Islet precursor cell (in vitro differentiated cells): Measurements from ENCODE around the gene MAB21L3.

ENCODE experiments used
- DNase-seq: peaks from one replicate; pipeline ENCODE4 v3.0.0-alpha.2; 2018

Gene MAB21L3

DNA sequence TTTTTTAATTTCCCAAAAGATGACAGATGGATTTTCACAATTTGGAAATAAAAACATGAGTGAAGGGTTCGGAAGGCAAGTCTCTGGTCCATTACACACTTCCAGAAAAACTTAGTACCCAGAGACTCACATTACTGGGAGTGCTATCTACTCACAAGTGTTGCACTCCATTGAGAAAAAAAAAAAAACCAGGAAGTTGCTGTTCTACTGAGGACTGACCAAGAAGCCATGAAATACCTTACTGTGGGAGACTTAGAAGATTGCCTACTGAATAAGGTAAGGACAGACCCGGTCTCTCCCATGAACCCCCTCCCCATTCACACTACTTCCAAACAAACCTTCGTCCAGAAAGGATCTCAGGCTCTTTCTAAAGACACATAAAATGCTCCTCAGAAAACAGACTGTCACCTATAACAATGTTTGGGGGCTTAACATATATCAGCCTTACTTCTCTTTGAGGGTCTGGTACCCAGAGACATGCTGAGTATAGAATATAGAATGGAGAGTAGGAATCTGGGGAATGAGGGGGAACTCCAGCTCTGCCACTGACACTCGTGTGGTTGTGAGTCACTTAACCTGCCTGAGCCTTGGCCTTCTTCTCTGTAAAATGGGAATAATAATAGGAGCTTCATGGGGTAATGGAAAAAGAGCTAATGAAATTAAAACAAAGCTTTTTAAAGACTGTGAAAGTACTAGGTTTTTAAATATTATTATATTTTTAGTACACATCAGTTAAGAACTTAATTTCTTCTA lies 1.4 kb downstream of the MAB21L3 start:
- DNase-seq: no peak

- peak; percentile 26 for DNase-seq
Observed at GRCh38 chr1:116113615-116114014, 2.4 kb downstream of the MAB21L3 start.

DNA sequence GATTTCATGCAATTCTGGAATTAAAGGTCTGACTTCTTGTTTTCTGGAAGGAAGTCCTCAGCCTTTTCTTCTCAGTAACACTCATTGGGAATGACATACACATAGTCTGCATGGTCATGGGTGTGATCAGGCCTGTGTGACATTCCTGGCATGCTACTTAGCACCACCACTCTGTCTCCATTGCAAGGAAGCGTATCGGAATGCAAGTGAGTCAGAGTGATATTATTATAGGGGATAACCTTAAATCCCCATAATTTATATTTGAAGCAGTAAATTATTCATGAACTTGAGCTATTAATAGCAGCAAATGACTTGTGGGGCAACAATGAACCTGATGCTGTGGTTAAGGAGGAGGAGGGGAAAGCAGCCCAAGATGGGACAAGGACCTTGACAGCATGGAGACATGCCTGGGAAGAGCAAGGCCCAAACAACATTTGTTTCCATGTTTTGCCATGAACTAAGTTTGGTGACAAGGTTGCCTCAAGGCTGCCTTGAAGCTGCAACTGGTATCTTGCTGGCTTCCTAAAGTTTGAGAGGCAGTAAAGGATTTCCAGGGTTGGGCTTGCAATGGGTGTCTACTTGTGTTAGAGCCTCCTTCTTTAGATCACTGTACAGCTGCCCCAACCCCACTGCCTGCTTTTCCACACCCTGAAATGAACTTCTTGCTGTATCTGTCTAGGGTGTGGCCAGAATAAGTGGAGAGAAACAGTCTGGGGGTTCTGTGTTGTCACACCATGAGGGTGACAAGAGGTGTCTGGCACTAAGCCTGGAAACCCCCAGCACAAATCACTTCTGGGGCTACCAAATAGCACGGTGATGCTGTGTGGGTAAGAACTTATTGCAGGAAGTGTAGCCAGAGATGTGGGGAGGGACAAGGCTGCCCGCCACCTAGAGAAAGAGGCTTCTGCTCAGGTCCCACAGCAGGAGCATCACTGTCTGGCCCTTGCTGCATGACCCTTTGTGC lies 4.6 kb downstream of the MAB21L3 start:
- peak; percentile 54 for DNase-seq

DNA sequence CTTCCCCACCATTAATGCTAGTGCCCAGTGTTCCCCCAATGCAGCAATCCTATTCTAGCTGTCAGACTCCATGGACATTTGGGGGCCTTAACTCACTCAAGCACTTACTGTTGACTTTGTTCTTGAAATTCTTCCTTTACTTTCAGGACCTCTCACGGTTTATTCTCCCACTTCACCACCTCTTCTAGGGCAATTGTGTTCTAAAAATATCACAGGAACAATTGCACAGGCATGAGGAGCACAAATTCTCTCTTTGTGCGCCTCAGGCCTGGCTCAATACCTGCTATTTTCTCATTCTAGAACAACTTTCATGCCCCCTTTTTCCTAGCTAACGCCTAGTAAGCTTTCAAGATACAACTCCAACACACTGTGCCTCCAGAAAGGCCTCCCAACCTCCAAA lies 7.3 kb downstream of the MAB21L3 start:
- peak; percentile 27 for DNase-seq

GRCh38 chr1:116119876-116120275 lies 8.7 kb downstream of the MAB21L3 start:
- no peak for DNase-seq

DNA sequence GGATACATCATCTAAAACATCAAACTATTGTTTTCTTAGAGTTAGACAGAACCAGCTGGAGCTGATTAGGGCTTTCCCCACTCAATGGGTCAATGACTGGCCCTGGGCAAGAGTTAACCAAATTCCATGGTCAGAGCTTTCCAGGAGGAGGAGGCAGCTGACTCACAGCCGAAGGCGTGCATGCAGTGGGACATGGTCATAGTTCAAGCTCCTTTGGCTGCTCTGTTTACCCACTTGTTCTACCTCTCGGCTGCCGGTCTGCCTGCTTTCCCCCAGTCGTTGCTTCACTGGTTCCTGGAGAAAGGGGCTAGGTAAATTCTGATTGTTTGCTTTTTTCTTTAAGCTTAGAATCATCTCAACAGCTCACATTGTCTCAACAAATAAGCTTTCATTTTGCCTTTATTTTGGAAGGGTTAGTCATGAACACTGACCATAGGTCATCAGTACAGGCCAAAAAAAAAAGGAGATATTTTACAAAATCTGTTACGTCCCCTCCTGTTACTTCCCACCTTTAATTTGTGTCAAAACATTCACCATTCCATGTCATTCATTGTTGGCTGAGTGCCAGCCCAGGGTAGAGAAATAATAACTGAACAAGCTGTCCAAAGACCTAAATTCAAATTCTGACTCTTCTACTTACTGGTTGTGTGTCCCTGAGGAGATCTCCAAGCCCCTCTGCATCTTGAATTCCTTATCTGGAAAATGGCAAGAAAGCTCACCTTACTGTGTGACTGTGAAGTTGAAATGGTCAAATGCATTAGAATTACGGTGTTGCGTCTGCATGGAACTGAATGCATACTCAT lies 12.0 kb downstream of the MAB21L3 start:
- peak; percentile 87 for DNase-seq

DNA sequence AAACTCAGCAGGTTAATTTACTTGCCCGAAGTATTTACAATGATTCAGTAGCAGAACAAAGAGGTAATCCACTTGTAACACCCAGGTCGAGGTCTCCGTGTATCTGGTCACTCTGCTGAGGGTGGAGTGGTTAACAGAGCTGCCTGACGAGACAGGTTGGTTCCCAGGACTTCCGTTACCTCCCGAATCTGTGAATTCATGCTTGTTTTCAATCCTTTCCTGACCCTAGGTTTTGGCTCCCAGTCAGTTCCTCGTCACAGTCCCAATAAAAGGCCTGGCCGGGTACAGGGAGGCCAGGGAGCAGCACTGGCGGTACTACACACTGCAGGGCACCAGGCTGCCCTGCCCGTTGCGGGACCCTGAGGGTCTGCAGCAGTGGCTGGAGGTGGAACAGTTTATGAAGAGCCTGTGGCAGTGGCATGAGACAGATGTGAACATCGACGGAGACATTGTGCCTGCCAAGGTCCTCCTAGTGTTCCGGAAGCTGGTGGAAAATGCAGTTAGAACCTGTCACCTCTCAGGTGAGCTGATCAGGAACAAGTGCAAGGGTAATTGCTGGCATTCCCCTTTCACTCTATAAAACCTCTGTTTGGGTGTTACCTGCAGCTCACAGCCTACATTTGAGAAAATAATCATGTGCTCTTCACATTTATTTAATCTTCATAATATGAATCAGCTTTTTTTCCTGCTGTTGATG lies 12.8 kb downstream of the MAB21L3 start:
- DNase-seq: peak; percentile 49

DNA sequence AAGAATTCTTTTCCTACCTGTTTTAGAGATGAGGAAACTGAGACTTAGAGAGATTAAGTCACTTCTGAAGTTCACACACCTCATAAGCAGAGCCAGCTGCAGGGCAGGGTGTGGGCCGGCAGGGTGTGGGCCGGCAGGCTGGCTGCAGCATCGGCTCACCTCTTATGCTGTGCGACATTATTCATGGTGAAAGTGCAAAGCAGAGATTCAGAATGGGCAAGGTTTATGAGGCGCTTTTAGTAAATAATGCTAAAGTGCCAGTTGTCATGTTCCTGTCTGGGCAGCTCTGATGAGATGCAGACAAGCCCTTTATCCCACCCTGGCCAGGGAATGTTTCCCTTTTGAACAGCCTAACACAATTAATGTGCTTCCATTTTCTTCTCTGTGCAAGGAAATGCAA lies 14.6 kb downstream of the MAB21L3 start:
- peak; percentile 66 for DNase-seq

GRCh38 chr1:116126281-116126680 lies 15.1 kb downstream of the MAB21L3 start:
- DNase-seq: peak; percentile 33

- peak; percentile 49 for DNase-seq
Observed at GRCh38 chr1:116127123-116127847, 16.1 kb downstream of the MAB21L3 start.

- peak; percentile 29 for DNase-seq
Observed at GRCh38 chr1:116127848-116128540, 16.8 kb downstream of the MAB21L3 start.

- peak; percentile 29 for DNase-seq
Observed at GRCh38 chr1:116128664-116129063, 17.5 kb downstream of the MAB21L3 start.

DNA sequence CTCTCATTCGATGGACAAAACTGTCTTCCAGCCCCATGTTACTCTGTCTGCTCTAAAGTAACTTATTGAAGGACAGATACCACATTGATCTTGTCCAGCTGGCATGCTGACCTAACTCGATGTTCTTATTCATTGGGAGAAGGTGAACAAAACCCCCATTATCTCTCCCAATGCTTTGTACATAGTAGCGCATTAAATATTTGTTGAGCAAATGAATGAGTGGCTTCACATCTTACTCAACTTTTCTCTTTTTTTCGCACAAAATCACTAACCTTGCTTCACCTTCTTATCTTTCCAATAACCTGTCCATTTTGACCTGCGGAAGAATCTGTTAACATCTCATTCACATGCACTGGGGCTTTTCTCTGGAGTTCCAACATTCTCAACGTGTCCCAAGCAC lies 18.3 kb downstream of the MAB21L3 start:
- no peak for DNase-seq

DNA sequence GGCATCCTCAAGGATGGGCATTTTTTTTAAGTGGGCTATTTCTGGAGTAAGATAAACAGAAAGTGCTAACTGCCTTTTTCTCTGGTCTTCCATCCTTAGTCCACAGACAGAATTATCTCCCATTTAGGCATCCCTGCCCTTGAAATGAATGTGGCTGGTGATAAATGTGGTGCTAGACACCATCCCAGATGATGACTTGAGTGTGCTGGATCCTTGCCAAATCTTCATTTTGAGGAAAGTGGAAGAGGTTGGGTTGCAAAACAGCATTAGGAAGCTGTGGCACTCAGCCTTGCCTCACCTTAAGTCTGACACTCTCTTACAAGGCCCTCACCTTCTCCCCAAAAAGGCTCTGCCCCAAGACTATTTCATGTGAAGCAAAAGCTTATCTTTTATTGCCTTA lies 19.2 kb downstream of the MAB21L3 start:
- DNase-seq: no peak

DNA sequence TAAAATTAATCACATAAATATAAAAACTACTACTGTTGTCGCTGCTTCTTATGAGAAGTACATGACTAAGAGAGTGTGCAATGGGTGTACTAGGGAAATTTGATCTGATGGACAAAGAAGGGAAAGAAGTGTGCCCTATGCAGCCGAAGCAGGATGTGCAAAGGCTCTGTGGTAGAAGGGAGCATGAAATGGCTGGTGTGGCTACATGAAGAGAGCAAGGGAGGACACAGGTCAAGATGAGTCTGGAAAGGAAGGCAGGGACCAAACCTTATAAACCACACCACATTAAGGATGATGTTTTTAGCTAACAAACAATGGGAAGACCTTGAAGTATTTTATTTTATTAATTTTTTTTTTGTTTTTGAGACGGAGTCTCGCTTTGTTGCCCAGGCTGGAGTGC lies 20.0 kb downstream of the MAB21L3 start:
- DNase-seq: peak; percentile 7

GRCh38 chr1:116131866-116132605 lies 20.8 kb downstream of the MAB21L3 start:
- DNase-seq: peak; percentile 48

- peak; percentile 52 for DNase-seq
Observed at GRCh38 chr1:116133696-116134475, 22.7 kb downstream of the MAB21L3 start.

- no peak for DNase-seq
Observed at GRCh38 chr1:116134476-116134773, 23.2 kb downstream of the MAB21L3 start.

GRCh38 chr1:116138277-116138792 lies 27.1 kb downstream of the MAB21L3 start:
- DNase-seq: no peak
